GM23338 (cell line): ENCODE measurements around the gene RMI2. TPM values are rescaled to one million over a fixed set of nuclear protein-coding genes. Genes with fewer than 3 reads are reported as not detected.

Experiments
- ATAC-seq: fragments of 200-7000 bp; cut with Tn5 transposase; 3 replicates; pipeline ENCODE4 v1.9.1; 2020
- DNase-seq: peaks from one replicate; pipeline ENCODE4 v3.0.0-alpha.2; 2015; ENCODE audit warnings: low spot score
- H2AFZ ChIP-seq: fragments of 200-600 bp; sonication (generic); 2 replicates; pipeline ENCODE4 v1.8.0; 2016; ENCODE audit warnings: antibody characterized with exemption, mild to moderate bottlenecking, moderate library complexity
- H3F3A ChIP-seq: fragments of 200-600 bp; sonication (generic); replicated peaks from 2 replicates; pipeline ENCODE4 v1.8.0; 2017; ENCODE audit warnings: antibody characterized with exemption, mixed run types, low read depth
- H3K27ac ChIP-seq: fragments of 200-600 bp; sonication (generic); 2 replicates; pipeline ENCODE4 v1.6.1; 2016; ENCODE audit warnings: low read depth
- H3K27me3 ChIP-seq: fragments of 200-600 bp; sonication (generic); 2 replicates; pipeline ENCODE4 v1.8.0; 2016; ENCODE audit warnings: mild to moderate bottlenecking, mixed run types, moderate library complexity; ENCODE audit not compliant: insufficient read depth
- H3K36me3 ChIP-seq: fragments of 200-600 bp; sonication (generic); 2 replicates; pipeline ENCODE4 v1.8.0; 2016; ENCODE audit warnings: mild to moderate bottlenecking; ENCODE audit not compliant: insufficient read depth
- H3K4me1 ChIP-seq: fragments of 200-600 bp; sonication (generic); 2 replicates; pipeline ENCODE4 v1.8.0; 2016; ENCODE audit warnings: mild to moderate bottlenecking, moderate library complexity; ENCODE audit not compliant: insufficient read depth
- H3K4me2 ChIP-seq: fragments of 200-600 bp; sonication (generic); 2 replicates; pipeline ENCODE4 v1.7.1; 2017; ENCODE audit warnings: mixed run types
- H3K4me3 ChIP-seq: fragments of 200-600 bp; sonication (generic); 2 replicates; pipeline ENCODE4 v1.6.1; 2016; ENCODE audit warnings: mixed run types
- H3K79me2 ChIP-seq: fragments of 200-600 bp; sonication (generic); replicated peaks from 2 replicates; pipeline ENCODE4 v1.8.0; 2017; ENCODE audit warnings: mild to moderate bottlenecking; ENCODE audit not compliant: insufficient read depth
- H3K9me2 ChIP-seq: fragments of 200-600 bp; sonication (generic); 2 replicates; pipeline ENCODE4 v1.8.0; 2017; ENCODE audit not compliant: insufficient read depth
- H4K20me1 ChIP-seq: fragments of 200-600 bp; sonication (generic); replicated peaks from 2 replicates; pipeline ENCODE4 v1.8.0; 2017; ENCODE audit warnings: mild to moderate bottlenecking; ENCODE audit not compliant: insufficient read depth
- H3K27ac Mint-ChIP-seq: 2 replicates; pipeline ENCODE4 v1.8.0; 2020; ENCODE audit warnings: inconsistent platforms, mild to moderate bottlenecking, moderate library complexity, mixed read lengths
- H3K27me3 Mint-ChIP-seq: 3 replicates; pipeline ENCODE4 v1.8.0; 2022; ENCODE audit warnings: low read depth, mild to moderate bottlenecking, moderate library complexity, mixed read lengths, inconsistent platforms; ENCODE audit not compliant: insufficient read depth, poor library complexity
- H3K36me3 Mint-ChIP-seq: 3 replicates; pipeline ENCODE4 v1.8.0; 2021; ENCODE audit warnings: low read depth, mild to moderate bottlenecking, inconsistent platforms, moderate library complexity, mixed read lengths
- H3K4me1 Mint-ChIP-seq: 3 replicates; pipeline ENCODE4 v1.8.0; 2020; ENCODE audit warnings: mild to moderate bottlenecking, inconsistent platforms, mixed read lengths
- H3K4me3 Mint-ChIP-seq: 3 replicates; pipeline ENCODE4 v1.8.0; 2021; ENCODE audit warnings: moderate library complexity, mild to moderate bottlenecking, inconsistent platforms, mixed read lengths
- H3K9me3 Mint-ChIP-seq: 3 replicates; pipeline ENCODE4 v1.8.0; 2020; ENCODE audit warnings: moderate library complexity, mild to moderate bottlenecking, inconsistent platforms, mixed read lengths
- CREB1 ChIP-seq: fragments of 250-450 bp; sonication (Bioruptor Pico); IDR thresholded peaks from 2 replicates; pipeline ENCODE4 v1.5.0; 2020; ENCODE audit warnings: low read depth, mild to moderate bottlenecking, moderate library complexity
- NANOG ChIP-seq: IDR thresholded peaks from 2 replicates; pipeline ENCODE4 v1.6.1; 2016; ENCODE audit warnings: antibody characterized with exemption, borderline replicate concordance
- ZNF114 ChIP-seq: fragments of 250-450 bp; sonication (Bioruptor Pico); IDR thresholded peaks from 2 replicates; pipeline ENCODE4 v1.5.0; 2020; ENCODE audit warnings: mild to moderate bottlenecking, moderate library complexity
- polyA plus RNA-seq: library from polyadenylated mRNA; unstranded; fragments of >200 nt; fragmentation: Nextera tagmentation; extraction: Ambion mirVana; gene quantifications from 2 replicates; pipeline ENCODE4 v1.2.1, GENCODE V29; 2016
- total RNA-seq: library from RNA; depleted of rRNA; stranded (reverse); fragments of >200 nt; shearing (Covaris generic); gene quantifications from 2 replicates; pipeline ENCODE4 v1.2.3, GENCODE V29; 2014
- TF ChIP-seq, protein P1 (sequence below): IDR thresholded peaks from 2 replicates; pipeline ENCODE4 v1.6.1; 2016; ENCODE audit warnings: antibody characterized with exemption
- TF ChIP-seq, protein P2 (sequence below): fragments of 250-450 bp; sonication (Bioruptor Pico); IDR thresholded peaks from 2 replicates; pipeline ENCODE4 v1.5.0; 2020; ENCODE audit warnings: mild to moderate bottlenecking, moderate library complexity
- TF ChIP-seq, protein P3 (sequence below): IDR thresholded peaks from one replicate; pipeline ENCODE4 v1.6.1; 2018; ENCODE audit warnings: antibody characterized with exemption; ENCODE audit not compliant: unreplicated experiment

RMI2 gene
- total and polyA plus RNA-seq, 2 experiments from 2014 or later = 98.2 to 108 TPM

DNA sequence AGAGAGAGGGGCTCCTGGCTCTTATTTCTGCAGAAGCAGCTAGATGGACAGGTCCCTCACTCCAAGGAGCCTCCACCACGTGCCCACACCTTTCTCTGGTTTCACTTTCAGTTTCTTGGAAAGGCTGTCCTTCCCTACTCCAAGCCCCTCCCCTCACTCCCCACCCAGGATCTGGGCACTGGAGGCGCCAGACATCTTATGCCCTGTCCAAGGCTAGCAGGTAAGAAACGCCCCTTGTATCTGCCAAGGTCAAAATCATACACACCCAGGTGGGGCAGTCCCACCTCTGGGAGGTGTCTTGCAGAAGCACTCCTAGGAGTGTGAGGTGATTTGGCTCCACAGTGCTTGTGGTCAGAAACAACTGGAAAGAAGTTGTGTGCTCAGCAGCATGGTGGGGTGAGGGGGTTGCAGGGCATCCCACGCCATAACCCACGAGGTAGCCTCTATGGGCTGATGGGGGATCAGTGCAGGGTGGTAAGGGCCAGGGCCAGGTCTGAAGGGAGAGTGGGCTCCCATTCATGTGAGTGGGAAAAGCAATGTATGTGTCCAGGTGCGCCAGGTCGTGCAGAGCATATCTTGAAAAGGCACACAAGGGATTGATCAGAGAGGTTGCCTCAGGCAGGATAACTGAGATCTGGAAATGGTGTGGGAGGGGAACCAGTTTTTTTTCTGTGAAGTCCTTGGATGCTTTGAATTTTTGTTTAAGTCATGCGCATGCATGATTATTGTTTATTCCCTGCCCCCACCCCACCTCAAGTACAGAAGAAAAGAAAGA is 32.4 kb upstream of the RMI2 start:
- Mint-ChIP-seq H3K27me3 (peaks cover 15% of the 10 kb centered on the region), H3K4me1 (peaks cover 54% of the 10 kb centered on the region), H3K27ac (peak overlapping the region; percentile 97), H3K9me3 (no peaks in the 10 kb centered on the region), H3K4me3 (peak overlapping the region; percentile 57), H3K36me3 (no peaks in the 10 kb centered on the region)
- Histone ChIP-seq H3K79me2 (no peaks in the 10 kb centered on the region), H3K4me2 (peak overlapping the region; percentile 64), H3K9me2 (no peaks in the 10 kb centered on the region; the same call in 1 of the 2 replicates), H3K27me3 (no peaks in the 10 kb centered on the region), H3F3A (peaks cover 36% of the 10 kb centered on the region), H3K4me1 (peaks cover 53% of the 10 kb centered on the region), H4K20me1 (no peaks in the 10 kb centered on the region), H3K36me3 (no peaks in the 10 kb centered on the region; the same call in 1 of the 2 replicates), H3K4me3 (peak overlapping the region; percentile 15; the same call in 1 of the 2 replicates), H3K27ac (peak overlapping the region; percentile 100), H2AFZ (no peak overlapping the region)
- TF ChIP-seq, protein P1, sequence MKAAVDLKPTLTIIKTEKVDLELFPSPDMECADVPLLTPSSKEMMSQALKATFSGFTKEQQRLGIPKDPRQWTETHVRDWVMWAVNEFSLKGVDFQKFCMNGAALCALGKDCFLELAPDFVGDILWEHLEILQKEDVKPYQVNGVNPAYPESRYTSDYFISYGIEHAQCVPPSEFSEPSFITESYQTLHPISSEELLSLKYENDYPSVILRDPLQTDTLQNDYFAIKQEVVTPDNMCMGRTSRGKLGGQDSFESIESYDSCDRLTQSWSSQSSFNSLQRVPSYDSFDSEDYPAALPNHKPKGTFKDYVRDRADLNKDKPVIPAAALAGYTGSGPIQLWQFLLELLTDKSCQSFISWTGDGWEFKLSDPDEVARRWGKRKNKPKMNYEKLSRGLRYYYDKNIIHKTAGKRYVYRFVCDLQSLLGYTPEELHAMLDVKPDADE = no peak
- no peak for TF ChIP-seq ZNF114 (CRISPR knock-in tag)
- TF ChIP-seq, protein P2, sequence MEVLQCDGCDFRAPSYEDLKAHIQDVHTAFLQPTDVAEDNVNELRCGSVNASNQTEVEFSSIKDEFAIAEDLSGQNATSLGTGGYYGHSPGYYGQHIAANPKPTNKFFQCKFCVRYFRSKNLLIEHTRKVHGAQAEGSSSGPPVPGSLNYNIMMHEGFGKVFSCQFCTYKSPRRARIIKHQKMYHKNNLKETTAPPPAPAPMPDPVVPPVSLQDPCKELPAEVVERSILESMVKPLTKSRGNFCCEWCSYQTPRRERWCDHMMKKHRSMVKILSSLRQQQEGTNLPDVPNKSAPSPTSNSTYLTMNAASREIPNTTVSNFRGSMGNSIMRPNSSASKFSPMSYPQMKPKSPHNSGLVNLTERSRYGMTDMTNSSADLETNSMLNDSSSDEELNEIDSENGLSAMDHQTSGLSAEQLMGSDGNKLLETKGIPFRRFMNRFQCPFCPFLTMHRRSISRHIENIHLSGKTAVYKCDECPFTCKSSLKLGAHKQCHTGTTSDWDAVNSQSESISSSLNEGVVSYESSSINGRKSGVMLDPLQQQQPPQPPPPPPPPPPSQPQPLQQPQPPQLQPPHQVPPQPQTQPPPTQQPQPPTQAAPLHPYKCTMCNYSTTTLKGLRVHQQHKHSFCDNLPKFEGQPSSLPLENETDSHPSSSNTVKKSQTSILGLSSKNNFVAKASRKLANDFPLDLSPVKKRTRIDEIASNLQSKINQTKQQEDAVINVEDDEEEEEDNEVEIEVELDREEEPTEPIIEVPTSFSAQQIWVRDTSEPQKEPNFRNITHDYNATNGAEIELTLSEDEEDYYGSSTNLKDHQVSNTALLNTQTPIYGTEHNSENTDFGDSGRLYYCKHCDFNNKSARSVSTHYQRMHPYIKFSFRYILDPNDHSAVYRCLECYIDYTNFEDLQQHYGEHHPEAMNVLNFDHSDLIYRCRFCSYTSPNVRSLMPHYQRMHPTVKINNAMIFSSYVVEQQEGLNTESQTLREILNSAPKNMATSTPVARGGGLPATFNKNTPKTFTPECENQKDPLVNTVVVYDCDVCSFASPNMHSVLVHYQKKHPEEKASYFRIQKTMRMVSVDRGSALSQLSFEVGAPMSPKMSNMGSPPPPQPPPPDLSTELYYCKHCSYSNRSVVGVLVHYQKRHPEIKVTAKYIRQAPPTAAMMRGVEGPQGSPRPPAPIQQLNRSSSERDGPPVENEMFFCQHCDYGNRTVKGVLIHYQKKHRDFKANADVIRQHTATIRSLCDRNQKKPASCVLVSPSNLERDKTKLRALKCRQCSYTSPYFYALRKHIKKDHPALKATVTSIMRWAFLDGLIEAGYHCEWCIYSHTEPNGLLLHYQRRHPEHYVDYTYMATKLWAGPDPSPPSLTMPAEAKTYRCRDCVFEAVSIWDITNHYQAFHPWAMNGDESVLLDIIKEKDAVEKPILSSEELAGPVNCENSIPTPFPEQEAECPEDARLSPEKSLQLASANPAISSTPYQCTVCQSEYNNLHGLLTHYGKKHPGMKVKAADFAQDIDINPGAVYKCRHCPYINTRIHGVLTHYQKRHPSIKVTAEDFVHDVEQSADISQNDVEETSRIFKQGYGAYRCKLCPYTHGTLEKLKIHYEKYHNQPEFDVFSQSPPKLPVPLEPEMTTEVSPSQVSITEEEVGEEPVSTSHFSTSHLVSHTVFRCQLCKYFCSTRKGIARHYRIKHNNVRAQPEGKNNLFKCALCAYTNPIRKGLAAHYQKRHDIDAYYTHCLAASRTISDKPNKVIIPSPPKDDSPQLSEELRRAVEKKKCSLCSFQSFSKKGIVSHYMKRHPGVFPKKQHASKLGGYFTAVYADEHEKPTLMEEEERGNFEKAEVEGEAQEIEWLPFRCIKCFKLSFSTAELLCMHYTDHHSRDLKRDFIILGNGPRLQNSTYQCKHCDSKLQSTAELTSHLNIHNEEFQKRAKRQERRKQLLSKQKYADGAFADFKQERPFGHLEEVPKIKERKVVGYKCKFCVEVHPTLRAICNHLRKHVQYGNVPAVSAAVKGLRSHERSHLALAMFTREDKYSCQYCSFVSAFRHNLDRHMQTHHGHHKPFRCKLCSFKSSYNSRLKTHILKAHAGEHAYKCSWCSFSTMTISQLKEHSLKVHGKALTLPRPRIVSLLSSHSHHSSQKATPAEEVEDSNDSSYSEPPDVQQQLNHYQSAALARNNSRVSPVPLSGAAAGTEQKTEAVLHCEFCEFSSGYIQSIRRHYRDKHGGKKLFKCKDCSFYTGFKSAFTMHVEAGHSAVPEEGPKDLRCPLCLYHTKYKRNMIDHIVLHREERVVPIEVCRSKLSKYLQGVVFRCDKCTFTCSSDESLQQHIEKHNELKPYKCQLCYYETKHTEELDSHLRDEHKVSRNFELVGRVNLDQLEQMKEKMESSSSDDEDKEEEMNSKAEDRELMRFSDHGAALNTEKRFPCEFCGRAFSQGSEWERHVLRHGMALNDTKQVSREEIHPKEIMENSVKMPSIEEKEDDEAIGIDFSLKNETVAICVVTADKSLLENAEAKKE = no peak
- TF ChIP-seq CREB1 (CRISPR knock-in tag) = no peak
- TF ChIP-seq NANOG = no peak
- TF ChIP-seq, protein P3, sequence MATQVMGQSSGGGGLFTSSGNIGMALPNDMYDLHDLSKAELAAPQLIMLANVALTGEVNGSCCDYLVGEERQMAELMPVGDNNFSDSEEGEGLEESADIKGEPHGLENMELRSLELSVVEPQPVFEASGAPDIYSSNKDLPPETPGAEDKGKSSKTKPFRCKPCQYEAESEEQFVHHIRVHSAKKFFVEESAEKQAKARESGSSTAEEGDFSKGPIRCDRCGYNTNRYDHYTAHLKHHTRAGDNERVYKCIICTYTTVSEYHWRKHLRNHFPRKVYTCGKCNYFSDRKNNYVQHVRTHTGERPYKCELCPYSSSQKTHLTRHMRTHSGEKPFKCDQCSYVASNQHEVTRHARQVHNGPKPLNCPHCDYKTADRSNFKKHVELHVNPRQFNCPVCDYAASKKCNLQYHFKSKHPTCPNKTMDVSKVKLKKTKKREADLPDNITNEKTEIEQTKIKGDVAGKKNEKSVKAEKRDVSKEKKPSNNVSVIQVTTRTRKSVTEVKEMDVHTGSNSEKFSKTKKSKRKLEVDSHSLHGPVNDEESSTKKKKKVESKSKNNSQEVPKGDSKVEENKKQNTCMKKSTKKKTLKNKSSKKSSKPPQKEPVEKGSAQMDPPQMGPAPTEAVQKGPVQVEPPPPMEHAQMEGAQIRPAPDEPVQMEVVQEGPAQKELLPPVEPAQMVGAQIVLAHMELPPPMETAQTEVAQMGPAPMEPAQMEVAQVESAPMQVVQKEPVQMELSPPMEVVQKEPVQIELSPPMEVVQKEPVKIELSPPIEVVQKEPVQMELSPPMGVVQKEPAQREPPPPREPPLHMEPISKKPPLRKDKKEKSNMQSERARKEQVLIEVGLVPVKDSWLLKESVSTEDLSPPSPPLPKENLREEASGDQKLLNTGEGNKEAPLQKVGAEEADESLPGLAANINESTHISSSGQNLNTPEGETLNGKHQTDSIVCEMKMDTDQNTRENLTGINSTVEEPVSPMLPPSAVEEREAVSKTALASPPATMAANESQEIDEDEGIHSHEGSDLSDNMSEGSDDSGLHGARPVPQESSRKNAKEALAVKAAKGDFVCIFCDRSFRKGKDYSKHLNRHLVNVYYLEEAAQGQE = no peak
- peak; percentile 4; the same call in 2 of the 3 replicates for ATAC-seq
- DNase-seq = peak; percentile 78
